GM19351 (cell line): ENCODE data around the gene AGAP1.

Experiments used
- ATAC-seq: cut with Tn5 transposase; IDR thresholded peaks from one replicate; pipeline ENCODE4 v1.9.1; 2021; ENCODE audit warnings: mild to moderate bottlenecking, moderate library complexity; ENCODE audit not compliant: unreplicated experiment

The AGAP1 gene

GRCh38 chr2:236161082-236161462 is 667.2 kb downstream of the AGAP1 start:
- no peak for ATAC-seq

DNA sequence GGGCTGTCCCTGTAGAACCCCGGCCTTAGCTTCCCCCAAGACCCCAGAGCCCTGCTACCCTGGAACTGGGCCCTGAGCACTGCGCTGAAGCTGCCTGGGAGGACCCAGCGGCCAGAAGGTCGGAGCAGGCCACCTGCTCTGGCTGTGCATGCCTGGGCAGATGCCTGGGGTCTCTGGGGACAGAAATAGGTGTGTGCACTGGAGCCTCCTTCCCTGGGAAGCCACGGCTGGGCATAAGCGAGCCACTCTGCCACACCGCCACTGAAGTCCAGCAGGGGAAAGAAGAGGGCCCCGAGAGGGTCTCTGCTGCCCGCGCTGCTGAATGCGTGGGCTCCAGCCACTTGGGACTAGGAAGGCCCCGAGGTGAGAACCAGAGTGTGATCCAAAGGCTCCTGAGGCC is 667.7 kb downstream of the AGAP1 start:
- ATAC-seq, result no peak

DNA sequence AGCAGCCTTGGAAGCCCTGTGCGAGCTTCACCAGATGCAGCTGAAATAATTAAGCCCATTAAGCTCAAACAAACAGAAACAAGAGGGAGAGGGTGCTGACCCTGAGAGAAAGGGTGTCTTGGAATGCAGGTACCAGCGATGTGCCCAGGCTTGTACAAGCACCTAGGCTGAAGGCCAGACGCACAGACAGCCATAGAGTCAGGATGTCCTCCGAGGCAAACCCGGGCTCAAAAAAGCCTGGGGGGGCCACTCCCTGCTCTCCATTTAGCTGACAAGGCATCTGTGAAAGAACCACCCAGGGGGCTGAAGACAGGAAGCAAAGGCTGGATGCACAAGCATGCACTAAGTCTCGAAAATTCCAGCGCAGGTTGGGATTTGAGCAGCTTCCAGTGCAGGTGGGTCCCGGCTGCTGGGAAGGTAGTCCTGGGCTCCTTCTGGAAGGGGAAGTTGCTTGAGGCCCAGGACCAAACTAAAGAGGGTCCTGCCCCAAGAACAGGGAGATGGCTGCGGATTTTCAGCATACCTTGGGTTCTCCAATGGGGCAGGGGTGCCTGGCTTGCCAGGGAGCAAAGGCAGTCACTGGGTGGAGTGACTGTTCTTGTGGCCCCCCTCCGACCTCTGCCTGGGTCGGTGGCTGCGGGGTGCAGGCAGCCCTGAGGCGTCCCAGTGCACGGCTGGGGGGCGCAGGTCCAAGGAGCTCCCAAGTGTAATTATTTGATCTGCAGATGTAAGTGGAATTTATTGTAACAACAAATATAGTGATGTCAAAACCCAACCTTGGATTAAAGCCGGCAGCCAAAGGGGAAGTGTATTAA is 668.4 kb downstream of the AGAP1 start:
- no peak for ATAC-seq

DNA sequence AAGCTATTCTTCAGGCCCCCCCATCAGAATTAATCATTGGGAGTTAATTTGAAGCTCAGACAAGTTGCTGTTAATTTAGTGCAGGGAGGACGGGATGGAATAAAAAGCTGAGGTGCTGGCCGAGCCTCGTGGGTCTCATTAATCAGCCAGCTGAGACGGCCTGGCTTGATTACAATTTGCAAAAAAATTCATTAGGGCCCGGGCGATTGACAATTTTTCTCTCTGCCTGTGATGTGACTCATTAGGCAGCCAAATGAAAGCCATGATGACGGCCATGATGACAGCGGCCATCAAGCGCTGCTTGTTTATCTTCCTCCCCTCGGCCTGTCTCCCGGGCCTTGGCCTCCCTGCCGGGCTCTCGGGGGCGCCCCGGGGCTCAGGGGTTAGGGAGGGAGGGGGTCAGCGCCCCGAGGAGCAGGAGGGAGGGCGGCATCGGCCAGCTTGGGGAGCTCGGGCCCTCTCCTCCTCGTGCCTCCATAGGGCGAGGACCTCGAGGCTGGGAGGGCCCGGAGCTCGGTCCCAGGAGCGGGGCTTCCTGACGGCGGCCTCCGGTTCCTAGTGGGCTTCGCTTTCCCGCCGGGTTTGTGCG is 669.1 kb downstream of the AGAP1 start:
- no peak for ATAC-seq

- ATAC-seq, result no peak
Measured at GRCh38 chr2:236163471-236164200, 669.8 kb downstream of the AGAP1 start.

DNA sequence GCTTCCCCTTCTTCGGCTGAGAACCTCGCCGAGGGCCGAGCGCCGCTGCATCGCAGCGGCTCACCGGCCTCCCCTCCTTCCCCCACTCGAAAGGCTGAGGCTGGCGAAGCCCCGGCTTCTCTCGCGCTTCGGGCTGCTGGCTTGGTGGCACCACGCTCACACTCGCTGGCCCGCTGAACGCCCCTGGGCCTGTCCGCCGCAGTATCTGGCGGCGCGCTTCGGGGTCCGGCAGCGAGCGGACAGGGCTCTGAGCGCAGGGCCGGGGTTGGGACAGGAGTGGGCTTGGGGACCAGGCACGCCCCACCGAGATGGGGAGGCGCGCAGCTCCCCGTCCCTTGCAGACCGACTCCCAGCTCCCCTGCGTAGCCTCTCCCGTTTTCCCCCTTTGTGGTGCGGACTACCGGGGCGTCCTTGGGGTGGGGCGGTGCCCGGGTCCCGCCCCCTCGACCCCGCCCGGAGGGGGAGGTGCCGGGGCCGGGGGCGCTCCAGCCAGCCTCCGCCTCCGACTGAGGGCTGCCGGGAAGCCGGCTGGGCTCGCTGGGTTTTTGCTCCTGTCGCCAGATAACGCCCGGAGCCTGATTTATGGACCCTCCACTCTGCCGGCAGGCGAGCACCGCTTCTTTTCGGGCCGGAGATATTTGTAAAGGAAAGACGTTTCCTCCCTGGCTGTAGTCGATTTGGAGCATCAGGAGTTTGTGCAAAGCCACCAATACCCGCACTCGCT is 670.5 kb downstream of the AGAP1 start:
- ATAC-seq, result no peak

- no peak for ATAC-seq
Measured at GRCh38 chr2:236164925-236165841, 671.3 kb downstream of the AGAP1 start.

GRCh38 chr2:236165842-236166795 is 672.3 kb downstream of the AGAP1 start:
- ATAC-seq, result no peak

- no peak for ATAC-seq
Measured at GRCh38 chr2:236166796-236167296, 673.0 kb downstream of the AGAP1 start.

DNA sequence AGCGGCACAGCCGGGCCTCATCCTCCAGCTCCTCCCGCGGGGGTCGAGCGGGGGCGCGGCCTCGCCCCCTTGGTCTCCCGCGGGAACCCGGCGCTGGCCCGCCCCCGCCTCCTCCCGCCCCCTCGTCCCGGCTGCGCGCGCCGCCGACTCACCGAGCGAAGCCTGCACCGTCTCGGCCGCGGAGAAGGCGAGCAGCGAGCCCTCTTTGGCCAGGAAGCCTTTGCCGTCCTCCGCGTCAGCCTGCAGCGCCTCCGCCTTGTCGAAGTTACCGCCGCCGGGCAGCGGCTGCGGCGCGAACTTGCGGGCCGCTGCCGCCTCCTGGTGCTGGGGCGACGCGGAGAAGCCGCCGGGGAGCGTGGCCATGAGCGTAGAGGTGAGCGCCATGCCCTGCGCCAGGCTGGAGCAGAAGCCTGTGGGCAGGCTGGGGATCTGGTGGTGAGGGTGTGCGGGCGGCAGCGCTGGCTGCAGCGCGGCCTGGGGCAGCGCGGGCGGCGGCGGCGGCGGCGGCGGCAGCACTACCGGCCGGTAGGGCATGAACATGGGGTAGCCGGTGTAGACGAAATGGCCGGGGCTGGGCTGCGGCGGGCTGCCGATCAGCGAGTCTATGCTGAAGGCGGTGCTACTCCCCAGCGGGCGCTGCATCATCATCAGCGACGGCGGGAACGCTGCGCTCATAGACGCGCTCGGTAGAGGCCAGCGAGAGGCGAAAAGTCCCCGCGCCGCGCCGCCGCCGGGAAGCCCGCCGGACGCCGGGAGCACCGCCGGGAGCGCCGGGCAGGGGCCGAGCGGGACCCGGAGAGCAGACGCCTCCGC is 673.7 kb downstream of the AGAP1 start:
- no peak for ATAC-seq

DNA sequence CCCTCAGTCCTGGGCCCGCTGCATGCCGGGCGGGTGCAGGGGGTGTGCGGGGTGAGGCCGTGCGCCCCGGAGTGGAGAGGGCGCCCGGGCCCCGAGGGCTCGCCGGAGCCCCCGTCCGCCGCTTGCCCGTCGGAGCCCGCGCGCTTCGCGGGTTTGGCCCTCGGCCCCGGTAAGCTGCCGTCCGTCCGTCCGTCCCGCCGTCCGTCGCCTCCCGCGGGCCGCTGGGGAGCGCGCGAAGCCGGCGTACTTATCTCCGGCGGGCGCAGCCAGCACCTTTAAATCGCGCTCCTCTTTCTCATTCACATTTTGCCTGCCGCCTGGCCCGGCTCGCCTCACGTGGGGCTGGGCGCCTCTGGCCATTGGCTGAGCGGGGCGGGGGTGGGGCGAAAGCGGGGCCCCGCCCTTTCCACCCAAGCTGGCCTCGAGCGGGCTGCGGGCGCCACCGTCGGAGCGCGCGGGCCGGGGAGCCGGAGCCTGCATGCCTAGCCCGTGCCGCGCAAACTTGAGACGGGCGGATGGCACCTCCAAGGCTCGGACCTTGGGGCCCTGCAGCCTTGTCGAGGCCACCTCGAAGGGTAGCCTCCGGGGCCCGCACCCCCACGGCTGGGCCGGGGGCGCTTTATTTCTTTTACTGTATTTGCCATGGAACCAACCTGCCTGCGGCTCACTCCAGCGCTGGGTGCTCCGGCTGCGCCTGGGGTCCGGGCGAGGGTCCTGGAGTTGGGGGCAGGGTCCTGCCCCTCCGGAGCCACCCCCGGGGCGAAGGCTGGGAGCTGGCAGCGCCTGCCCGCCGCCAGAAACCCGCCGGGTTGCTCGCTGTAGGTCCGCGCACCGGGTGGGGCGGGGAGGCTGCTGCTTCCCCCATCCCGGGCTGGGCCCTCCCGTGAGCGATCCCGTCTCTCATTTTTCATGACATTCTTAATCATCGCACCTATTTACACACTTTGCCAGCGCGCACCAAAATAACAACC is 674.6 kb downstream of the AGAP1 start, which contains the start of gene GBX2:
GBX2 (minus strand) TSS at position 277 of the 971 bp plus-strand sequence. CDS start 415 bp downstream, outside the sequence.
- ATAC-seq, result no peak

DNA sequence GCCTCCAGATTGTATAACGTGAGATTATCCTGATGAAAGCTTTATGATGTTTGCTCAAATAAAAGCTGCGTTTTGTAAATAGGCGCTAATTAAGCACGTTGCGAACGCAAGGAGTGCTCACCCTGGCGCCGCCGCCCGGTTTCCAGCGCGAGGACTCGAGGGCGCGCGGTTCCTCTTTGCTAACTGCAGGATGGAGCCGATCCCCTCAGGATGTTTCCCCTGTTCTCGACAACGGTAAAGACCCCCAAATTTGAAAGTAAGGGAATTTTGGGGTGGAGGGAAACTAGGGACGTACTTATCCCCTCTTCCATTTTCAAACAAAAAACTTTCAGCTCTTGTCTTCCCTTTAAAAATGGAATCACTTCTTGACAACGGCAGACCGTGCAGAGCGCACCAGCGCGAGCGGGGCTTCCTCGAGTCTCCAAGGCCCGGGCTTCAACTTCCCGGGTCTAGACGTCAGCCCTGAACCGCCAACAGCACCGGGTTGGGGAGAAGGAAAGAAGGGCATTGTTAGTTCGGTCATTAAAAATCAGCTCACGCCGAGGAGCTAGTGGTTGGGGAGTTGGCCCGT is 675.4 kb downstream of the AGAP1 start:
- no peak for ATAC-seq

- no peak for ATAC-seq
Measured at GRCh38 chr2:236169741-236170589, 676.1 kb downstream of the AGAP1 start.

DNA sequence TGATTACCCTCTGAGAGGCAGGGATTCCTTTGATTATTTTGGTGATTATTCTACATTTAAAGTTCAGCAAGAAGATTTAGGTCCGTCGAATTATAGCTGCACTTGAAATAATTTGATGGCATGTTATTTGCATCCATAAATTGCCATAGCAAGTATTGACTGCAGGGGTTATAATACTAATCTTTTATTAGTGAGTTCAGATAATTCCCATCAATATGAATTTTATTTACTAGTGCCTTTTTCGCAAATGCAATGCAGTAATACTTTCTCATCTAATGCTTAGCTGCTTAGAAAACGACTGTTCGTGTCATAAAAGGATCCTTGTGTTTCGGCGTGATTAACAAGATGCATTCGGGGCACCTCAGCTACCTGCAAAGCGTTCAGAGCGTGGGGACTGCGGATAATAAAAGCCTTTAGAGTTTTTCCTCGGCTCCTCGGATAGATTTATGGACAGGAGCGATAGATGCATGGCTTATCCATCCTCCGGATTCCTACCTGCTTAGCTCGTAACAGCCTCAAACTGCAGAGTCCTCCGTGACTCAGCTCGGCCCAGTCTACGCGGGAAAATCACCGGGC is 676.8 kb downstream of the AGAP1 start:
- ATAC-seq, result no peak

DNA sequence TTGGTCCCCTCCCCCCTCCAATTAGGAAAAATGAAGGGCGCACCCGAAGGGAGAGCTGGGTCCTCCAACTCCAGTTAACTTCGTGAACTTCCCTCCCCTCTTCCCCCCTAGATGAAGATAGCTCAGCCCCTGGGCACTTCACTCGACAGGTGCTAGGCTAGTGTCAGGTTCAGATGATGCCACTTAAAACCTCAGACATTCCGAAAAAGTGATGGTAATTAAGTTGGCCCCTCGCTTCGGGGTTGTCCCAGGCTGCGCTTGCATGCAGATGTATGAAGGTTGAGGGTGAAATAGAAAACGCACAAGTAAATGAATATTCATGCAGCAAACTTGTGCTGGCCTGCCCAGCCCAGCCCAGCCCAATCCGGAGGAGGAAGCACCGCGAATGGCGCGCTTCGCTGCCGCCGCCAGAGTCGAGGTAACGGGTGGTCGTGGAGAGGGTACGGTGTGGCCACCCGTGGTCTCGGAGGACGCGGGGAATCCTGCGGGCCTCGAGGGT is 677.4 kb downstream of the AGAP1 start:
- no peak for ATAC-seq
